Endodermal cell (in vitro differentiated cells): ENCODE results near the gene MAFG. TPM values are rescaled to one million over a fixed set of nuclear protein-coding genes. Genes with fewer than 3 reads are reported as not detected.

Experiments
- DNase-seq: peaks from one replicate; pipeline ENCODE4 v3.0.0-alpha.2; 2017
- H3K27ac ChIP-seq: 2 replicates; pipeline ENCODE4 v1.5.1; 2013; ENCODE audit warnings: mild to moderate bottlenecking, low read depth, low read length, moderate library complexity
- H3K27me3 ChIP-seq: 2 replicates; pipeline ENCODE4 v1.6.1; 2013; ENCODE audit warnings: mild to moderate bottlenecking, low read length, moderate library complexity; ENCODE audit not compliant: insufficient read depth, control insufficient read depth, poor library complexity, severe bottlenecking
- H3K36me3 ChIP-seq: 2 replicates; pipeline ENCODE4 v1.7.0; 2013; ENCODE audit warnings: mild to moderate bottlenecking, low read length, moderate library complexity; ENCODE audit not compliant: control insufficient read depth, insufficient read depth
- H3K4me1 ChIP-seq: one replicate; pipeline ENCODE4 v1.7.0; 2013; ENCODE audit warnings: low read length; ENCODE audit not compliant: control insufficient read depth, insufficient read depth
- H3K4me3 ChIP-seq: 2 replicates; pipeline ENCODE4 v1.5.1; 2013; ENCODE audit warnings: mild to moderate bottlenecking, low read length, moderate library complexity
- H3K9ac ChIP-seq: 2 replicates; pipeline ENCODE4 v1.6.1; 2013; ENCODE audit warnings: mild to moderate bottlenecking, low read length, moderate library complexity; ENCODE audit not compliant: poor library complexity, severe bottlenecking; ENCODE audit errors: extremely low read depth
- H3K9me3 ChIP-seq: 2 replicates; pipeline ENCODE4 v1.6.1; 2013; ENCODE audit warnings: mild to moderate bottlenecking, low read length, moderate library complexity; ENCODE audit not compliant: control insufficient read depth
- H3K27ac Mint-ChIP-seq: 2 replicates; pipeline ENCODE4 v1.8.0; 2020; ENCODE audit warnings: mixed read lengths
- H3K27me3 Mint-ChIP-seq: 2 replicates; pipeline ENCODE4 v1.8.0; 2021; ENCODE audit warnings: mild to moderate bottlenecking, mixed read lengths; ENCODE audit not compliant: insufficient read depth
- H3K36me3 Mint-ChIP-seq: 2 replicates; pipeline ENCODE4 v1.8.0; 2020; ENCODE audit warnings: low read depth, mixed read lengths
- H3K4me1 Mint-ChIP-seq: 2 replicates; pipeline ENCODE4 v1.8.0; 2020; ENCODE audit warnings: mixed read lengths
- H3K4me3 Mint-ChIP-seq: 2 replicates; pipeline ENCODE4 v1.8.0; 2020; ENCODE audit warnings: mild to moderate bottlenecking, moderate library complexity, mixed read lengths
- H3K9me3 Mint-ChIP-seq: 2 replicates; pipeline ENCODE4 v1.8.0; 2020; ENCODE audit warnings: mild to moderate bottlenecking, mixed read lengths
- WGBS, 2 experiments: methylation state at CpG; one replicate each; pipeline versions ENCODE4 v1.1.5 to v1.1.7; 2013; ENCODE audit warnings: missing lambda C conversion rate in 2 of 2, mixed read lengths in 1 of 2; ENCODE audit not compliant: insufficient coverage in 1 of 2, insufficient read length in 1 of 2; 5-methylcytosine and 5-hydroxymethylcytosine counted together
- total RNA-seq, 2 donors: library from RNA; stranded (reverse); fragmentation: NEBNext Ultra II Directional in 1 of 2; extraction: Animal tissue kit (Norgen Biotek cat#: 25700) in 1 of 2; gene quantifications; 2 replicates in 1 of 2; 3 replicates in 1 of 2; pipeline ENCODE4 v1.2.1, GENCODE V29; 2021
- TF ChIP-seq, protein P1 (sequence below): fragments of 200-600 bp; sonication (generic); conservative IDR thresholded peaks from 2 replicates; pipeline ENCODE4 v1.5.0; 2021; ENCODE audit warnings: antibody characterized with exemption, mild to moderate bottlenecking

MAFG gene
- total RNA-seq, 2 donors from 2014 or later = 39.9 to 54.1 TPM

DNA sequence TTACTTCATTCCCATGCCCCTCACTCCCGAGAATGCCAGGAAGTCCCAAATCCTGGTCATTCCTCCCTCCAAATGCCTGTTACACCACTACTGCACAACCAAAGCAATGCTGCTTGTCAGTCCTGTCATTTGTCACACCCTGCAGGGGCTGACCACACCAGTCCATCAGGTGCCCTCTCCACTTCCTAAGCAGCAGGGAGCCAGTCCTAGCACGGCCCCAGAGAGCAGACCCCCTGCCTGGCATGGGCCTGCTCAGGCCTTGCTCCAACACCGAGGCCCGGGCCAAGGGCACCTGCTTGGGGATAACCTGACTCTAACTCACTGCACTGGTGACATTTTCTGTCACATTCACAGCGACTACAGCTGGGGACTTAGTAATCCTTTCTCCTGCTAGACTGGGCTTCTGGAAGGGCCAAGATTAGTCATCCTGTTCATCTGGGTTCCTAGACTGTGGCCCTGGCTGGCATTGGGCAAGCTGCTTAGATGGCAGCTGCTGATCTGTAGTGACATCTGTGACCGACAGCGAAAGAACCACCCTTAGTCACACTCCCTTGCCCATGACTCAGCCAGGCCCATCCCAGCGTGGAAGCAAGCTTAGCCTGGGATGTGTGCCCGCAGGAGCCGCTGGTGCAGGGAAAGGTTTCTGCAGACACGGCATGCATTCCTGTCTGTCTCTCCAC is 41.5 kb downstream of the MAFG start:
- Mint-ChIP-seq H3K27ac (no peak overlapping the region), H3K4me3 (no peak overlapping the region), H3K27me3 (no peaks in the 10 kb centered on the region), H3K36me3 (peaks cover 78% of the 10 kb centered on the region), H3K4me1 (peaks cover 5% of the 10 kb centered on the region), H3K9me3 (no peaks in the 10 kb centered on the region)
- DNase-seq = peak; percentile 49
- Histone ChIP-seq H3K9me3 (no peaks in the 10 kb centered on the region), H3K4me1 (peaks cover 7% of the 10 kb centered on the region), H3K9ac (no peak overlapping the region), H3K27me3 (no peaks in the 10 kb centered on the region), H3K4me3 (no peak overlapping the region), H3K27ac (no peak overlapping the region), H3K36me3 (peaks cover 92% of the 10 kb centered on the region)
- 98 to 100% methylated on average over 11 of the region's 11 CpGs for WGBS, 2 experiments
- TF ChIP-seq, protein P1, sequence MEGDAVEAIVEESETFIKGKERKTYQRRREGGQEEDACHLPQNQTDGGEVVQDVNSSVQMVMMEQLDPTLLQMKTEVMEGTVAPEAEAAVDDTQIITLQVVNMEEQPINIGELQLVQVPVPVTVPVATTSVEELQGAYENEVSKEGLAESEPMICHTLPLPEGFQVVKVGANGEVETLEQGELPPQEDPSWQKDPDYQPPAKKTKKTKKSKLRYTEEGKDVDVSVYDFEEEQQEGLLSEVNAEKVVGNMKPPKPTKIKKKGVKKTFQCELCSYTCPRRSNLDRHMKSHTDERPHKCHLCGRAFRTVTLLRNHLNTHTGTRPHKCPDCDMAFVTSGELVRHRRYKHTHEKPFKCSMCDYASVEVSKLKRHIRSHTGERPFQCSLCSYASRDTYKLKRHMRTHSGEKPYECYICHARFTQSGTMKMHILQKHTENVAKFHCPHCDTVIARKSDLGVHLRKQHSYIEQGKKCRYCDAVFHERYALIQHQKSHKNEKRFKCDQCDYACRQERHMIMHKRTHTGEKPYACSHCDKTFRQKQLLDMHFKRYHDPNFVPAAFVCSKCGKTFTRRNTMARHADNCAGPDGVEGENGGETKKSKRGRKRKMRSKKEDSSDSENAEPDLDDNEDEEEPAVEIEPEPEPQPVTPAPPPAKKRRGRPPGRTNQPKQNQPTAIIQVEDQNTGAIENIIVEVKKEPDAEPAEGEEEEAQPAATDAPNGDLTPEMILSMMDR = no peak

DNA sequence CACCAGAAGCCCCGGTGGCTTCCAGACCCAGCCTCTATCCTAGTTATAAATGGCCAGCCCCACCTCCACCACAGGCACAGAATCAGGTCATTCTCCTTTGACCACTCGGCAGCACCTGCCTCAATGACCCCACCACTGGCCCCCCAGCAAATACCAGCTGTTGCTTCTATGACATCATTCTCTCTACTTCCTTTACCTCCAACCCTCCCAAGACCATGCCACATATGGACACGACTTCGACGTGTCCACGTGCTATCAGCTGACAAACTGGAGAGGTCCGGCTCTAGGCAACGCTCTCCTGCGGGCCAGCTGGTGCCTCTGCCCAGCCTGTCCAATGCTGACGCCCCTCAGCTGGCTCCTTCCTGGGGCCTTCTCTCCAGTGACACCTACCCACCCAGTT is 42.1 kb downstream of the MAFG start:
- TF ChIP-seq, protein P1 = no peak
- peaks cover 7% of the 10 kb centered on the region for H3K4me1 ChIP-seq
- no peak overlapping the region for H3K9ac ChIP-seq
- H3K27me3 ChIP-seq = no peaks in the 10 kb centered on the region
- peaks cover 94% of the 10 kb centered on the region for H3K36me3 ChIP-seq
- no peaks in the 10 kb centered on the region for H3K9me3 ChIP-seq
- H3K9me3 Mint-ChIP-seq = no peaks in the 10 kb centered on the region
- H3K4me3 ChIP-seq = no peak overlapping the region
- H3K36me3 Mint-ChIP-seq = peaks cover 81% of the 10 kb centered on the region
- no peak overlapping the region for H3K27ac ChIP-seq
- 97 to 99% methylated on average over 9 to 10 of the region's 10 CpGs for WGBS, 2 experiments
- H3K27ac Mint-ChIP-seq = no peak overlapping the region
- no peaks in the 10 kb centered on the region for H3K27me3 Mint-ChIP-seq
- H3K4me3 Mint-ChIP-seq = no peak overlapping the region
- peaks cover 4% of the 10 kb centered on the region for H3K4me1 Mint-ChIP-seq
- peak; percentile 43 for DNase-seq

DNA sequence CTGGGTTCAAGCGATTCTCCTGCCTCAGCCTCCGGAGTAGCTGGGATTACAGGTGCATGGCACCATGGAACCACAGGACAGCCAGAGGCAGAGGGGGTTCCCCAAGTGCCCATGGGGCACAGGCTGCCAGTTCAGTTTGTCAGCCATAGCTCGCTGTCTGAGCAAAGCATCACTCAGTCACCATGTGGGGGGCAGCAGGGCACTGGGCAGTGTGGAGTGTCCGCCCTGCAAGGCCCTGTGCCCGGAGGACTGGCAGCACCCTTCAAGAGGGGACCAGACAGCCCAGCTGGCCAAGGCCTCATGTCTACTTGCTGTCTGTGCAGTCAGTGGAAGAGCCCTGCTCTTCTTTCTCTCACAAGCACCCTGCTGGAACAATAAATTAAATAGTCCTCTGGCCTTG is 42.6 kb downstream of the MAFG start:
- Histone ChIP-seq H3K4me3 (no peak overlapping the region), H3K9me3 (no peaks in the 10 kb centered on the region), H3K27ac (no peak overlapping the region), H3K9ac (no peak overlapping the region), H3K4me1 (peaks cover 4% of the 10 kb centered on the region), H3K27me3 (no peaks in the 10 kb centered on the region), H3K36me3 (peaks cover 94% of the 10 kb centered on the region)
- Mint-ChIP-seq H3K4me3 (no peak overlapping the region), H3K27me3 (no peaks in the 10 kb centered on the region), H3K36me3 (peaks cover 79% of the 10 kb centered on the region), H3K27ac (no peak overlapping the region), H3K4me1 (no peaks in the 10 kb centered on the region), H3K9me3 (no peaks in the 10 kb centered on the region)
- peak; percentile 44 for DNase-seq
- TF ChIP-seq, protein P1 = no peak
- WGBS, 2 experiments = 94 to 100% methylated on average over 3 to 5 of the region's 5 CpGs
